GM19395 (cell line): Measurements from ENCODE around the gene CHST7.

Source experiments
- ATAC-seq: cut with Tn5 transposase; IDR thresholded peaks from one replicate; pipeline ENCODE4 v1.9.1; 2021; ENCODE audit warnings: mild to moderate bottlenecking, moderate library complexity; ENCODE audit not compliant: unreplicated experiment

CHST7 gene

GRCh38 chrX:46573892-46574773 lies 568 bp downstream of the CHST7 start:
- peak; percentile 33 for ATAC-seq

- ATAC-seq: no peak
Measured at GRCh38 chrX:46574774-46575381, 1.3 kb downstream of the CHST7 start.

- ATAC-seq: no peak
Measured at GRCh38 chrX:46575586-46575985, 2.0 kb downstream of the CHST7 start.

- no peak for ATAC-seq
Measured at GRCh38 chrX:46575991-46576392, 2.4 kb downstream of the CHST7 start.

GRCh38 chrX:46576458-46576857 lies 2.9 kb downstream of the CHST7 start:
- ATAC-seq: no peak

GRCh38 chrX:46577221-46578005 lies 3.8 kb downstream of the CHST7 start:
- no peak for ATAC-seq

- ATAC-seq: no peak
Measured at GRCh38 chrX:46579250-46579649, 5.7 kb downstream of the CHST7 start.

GRCh38 chrX:46580613-46581012 lies 7.0 kb downstream of the CHST7 start:
- ATAC-seq: no peak

- ATAC-seq: no peak
Measured at GRCh38 chrX:46582325-46582724, 8.8 kb downstream of the CHST7 start.

GRCh38 chrX:46582966-46583365 lies 9.4 kb downstream of the CHST7 start:
- no peak for ATAC-seq

GRCh38 chrX:46584736-46585135 lies 11.2 kb downstream of the CHST7 start:
- ATAC-seq: no peak

GRCh38 chrX:46587158-46587557 lies 13.6 kb downstream of the CHST7 start:
- peak; percentile 78 for ATAC-seq

- ATAC-seq: no peak
Measured at GRCh38 chrX:46587753-46588171, 14.2 kb downstream of the CHST7 start.

- no peak for ATAC-seq
Measured at GRCh38 chrX:46588263-46588662, 14.7 kb downstream of the CHST7 start.

GRCh38 chrX:46589977-46590723 lies 16.6 kb downstream of the CHST7 start:
- no peak for ATAC-seq

GRCh38 chrX:46595084-46595483 lies 21.5 kb downstream of the CHST7 start:
- ATAC-seq: no peak

GRCh38 chrX:46597208-46597607 lies 23.6 kb downstream of the CHST7 start:
- ATAC-seq: no peak

- ATAC-seq: no peak
Measured at GRCh38 chrX:46597771-46598170, 24.2 kb downstream of the CHST7 start.

- no peak for ATAC-seq
Measured at GRCh38 chrX:46599051-46599560, 25.5 kb downstream of the CHST7 start.

GRCh38 chrX:46601283-46601682 lies 27.7 kb downstream of the CHST7 start:
- ATAC-seq: no peak
